HG03460 (cell line): ENCODE results near the gene RAP1B.

Experiments used
- ATAC-seq: cut with Tn5 transposase; IDR thresholded peaks from one replicate; pipeline ENCODE4 v1.9.1; 2021; ENCODE audit not compliant: unreplicated experiment

The RAP1B gene

DNA sequence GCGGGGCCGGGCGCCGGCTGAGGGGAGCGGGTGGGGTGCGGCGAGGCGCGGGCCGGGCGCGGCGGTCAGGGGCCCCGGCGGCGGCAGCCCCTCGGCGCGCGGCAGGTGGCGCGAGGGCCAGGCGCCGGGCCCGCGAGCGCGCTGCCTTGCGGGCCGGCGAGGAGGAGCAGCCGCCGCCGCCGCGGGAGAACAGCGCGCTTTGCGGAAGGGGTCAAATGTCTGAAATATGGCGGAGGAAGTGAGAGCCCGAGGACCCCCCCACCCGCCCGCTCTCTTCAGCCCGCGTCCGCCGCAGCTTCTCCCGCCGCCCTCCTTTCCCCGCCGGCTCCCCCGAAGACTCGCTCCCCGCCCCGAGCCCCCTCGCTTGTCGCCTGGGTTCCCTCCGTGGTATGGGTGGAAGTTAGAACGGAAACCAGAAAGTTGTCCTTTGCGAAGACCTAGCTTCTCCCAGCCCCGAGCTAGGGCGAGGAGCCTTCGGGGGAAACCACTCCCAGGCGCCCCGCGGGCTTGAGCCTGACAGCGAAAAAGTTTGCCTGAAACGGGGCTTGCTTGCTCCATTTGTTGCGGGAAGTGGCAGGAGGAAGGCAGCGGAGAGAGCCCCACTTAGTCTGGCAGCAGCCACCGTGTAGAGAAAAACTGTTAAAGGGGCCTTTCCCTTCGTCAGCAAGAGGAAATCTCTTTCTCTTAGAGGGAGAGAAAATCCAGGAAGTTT, 551 bp downstream of the RAP1B start:
- peak; percentile 23 for ATAC-seq

DNA sequence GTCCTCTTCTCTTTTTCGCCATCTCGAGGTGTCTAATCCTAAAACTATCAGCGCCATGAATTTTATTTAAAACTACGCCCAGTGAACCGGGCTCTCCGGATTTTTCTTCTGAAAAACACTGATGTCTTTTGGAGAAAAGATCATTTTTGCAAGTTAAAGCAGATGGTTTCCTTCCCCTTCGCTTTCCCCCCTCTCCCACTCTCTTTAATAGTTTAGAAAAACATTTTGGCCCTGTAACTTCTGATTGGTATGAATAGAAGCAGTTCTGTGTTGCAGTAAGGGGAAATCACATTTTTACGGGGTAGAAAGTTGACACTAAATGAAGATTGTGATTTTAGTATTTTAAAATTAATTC, 1.1 kb downstream of the RAP1B start:
- no peak for ATAC-seq

DNA sequence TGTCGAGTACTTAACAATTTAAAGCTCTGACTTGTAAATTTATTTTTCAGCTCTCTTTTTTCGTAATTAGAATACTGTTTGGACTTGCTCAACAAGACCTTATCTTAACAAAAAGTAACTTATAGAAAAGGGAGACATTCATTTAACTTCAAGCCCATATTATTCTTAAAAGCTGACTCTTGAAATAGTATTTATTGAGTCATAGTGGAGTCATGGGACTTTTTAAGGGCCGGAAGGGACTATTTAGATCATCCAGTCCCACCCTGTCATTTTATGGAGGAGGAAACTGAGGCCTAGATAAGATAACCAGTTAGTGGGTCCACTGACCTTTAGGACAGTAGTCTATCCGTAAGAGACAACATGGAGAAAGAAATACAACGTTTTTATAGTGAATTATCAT, 1.5 kb downstream of the RAP1B start:
- no peak for ATAC-seq

DNA sequence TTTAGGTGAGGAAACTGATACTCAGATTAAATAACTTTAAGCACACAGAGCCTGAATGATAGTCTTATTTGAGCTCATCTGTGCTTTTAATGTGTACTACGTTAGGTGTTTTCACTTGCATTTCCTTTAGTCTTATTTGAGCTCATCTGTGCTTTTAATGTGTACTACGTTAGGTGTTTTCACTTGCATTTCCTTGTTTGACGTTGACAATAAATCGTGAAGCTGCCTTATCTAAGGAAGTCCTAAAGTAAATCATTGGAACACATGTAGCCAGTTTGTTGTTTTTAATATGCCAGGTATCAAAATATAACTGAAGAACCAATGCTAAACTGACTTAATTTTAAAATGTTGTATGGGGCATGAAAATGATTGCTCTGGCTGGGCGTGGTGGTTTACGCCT, 2.0 kb downstream of the RAP1B start:
- ATAC-seq = no peak

DNA sequence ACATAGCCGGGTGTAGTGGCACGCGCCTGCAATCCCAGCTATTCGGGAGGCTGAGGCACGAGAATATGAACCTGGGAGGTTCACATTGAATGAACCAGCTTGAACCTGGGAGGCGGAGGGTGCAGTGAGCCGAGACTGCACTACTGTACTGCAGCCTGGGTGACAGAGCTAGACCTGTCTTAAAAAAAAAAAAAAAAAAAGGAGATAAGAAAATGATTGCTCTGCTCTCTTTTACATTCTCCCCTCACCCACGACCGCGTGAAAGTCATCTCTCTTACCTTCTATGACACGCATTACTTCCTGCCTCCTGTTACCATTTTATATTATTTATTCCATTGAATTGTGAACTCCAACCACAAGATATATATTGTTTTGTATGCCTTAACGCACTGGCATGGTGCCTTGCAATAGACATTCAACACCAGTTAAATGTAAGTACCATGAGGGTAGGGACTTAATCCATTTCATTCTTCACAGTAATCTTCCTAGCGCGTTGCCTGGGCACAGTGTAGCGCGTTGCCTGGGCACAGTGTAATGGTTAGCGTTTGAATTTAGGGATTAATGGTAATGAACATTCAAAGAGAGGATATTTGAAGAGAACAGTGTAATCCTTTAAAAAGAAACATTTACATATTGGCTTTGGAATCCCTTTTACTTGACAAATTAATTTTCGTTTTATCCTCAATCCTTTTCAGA, 2.7 kb downstream of the RAP1B start:
- ATAC-seq = no peak

DNA sequence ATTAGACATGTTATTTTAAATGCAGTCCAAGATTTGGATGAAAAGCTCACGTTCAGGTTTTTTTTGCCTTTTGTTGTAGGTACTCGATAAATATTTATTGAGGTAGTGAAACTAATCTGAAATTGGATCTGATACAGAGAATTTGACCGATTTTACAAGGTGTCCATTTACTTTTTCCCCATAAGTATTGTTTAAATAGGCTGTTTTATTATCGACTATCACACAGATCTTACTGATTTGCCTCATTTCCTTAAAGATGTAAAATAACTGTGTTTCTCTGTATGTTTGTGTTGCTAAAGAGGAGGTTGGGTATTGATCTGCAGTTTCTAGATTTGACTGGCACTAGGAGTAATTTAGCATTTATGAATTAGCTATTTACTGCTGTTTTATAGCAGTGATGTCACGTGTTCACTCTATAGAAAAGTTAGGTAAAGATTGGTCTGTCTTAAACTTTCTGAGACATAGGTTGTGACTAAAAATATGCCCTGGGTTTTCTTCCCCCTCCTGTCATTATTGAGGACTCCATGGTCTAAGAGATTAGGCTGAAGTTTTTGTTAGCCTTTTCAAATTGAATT, 3.5 kb downstream of the RAP1B start:
- ATAC-seq = no peak

DNA sequence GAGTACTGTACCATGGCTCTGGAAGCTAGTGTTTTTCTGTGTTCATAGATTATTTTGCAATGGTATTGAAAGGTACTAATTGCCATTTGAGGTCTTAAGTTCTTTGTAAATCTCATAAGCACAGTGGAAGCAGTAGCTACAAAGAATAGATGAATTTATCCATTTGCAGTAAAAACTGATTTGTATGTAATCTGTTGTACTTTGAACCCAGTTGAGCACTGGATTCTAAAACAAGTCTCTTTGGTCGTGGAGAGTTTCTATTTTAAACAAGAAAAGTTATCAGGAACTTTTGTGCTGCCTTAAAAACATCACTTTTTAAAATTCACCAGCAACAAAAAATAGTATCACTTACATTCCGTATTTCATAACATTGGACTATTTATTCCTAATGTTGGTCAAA, 4.1 kb downstream of the RAP1B start:
- ATAC-seq = no peak

DNA sequence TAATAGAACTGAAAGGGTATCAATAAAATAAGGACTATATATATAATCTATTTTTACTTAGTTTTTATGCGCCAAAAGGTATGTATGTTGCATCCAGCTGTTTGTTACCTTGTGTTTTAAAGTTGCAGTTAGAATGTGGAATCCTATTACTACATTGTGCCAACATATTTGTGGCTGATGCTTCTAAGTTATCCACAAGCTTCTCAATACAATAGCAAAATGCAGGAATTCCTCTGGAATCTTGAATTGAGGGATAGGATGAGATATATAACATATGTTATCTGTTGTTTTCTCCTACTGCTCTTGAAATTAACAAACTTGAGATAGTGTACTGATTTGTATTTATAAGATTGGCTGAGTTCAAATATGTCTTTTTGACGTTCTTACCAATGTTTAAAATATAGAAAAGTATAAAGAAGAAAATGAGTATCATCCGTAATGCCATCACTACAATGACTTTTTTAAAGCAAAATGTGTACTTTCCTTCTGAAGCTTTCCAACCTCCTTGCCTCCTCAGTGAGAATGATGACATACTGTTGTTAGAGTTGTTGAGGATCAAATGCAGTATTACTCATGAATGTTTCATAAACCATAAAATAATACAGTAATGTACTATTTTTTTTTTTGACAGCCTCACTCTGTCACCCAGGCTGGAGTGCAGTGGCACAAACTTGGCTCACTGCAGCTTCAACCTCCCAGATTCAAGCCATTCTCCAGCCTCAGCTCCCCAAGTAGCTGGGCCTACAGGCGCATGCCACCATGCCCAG, 6.6 kb downstream of the RAP1B start:
- no peak for ATAC-seq

DNA sequence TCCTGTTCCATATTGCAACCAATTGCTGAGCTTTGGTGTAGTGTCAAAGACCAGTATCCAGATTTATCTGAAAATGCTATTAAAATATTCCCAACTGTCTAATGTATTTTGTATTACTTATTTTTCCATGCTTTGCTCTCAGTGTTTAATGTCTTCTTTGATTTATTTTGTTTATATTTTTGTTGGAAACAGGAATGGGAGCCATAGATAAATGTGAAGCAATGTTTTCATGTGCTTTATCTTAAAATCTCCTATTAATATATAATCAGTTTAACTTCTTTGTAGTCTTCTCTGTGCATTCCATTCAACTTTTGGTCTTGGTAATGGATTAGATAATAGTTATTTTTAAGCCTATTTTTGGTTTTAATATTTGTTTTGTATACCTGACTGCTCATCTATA, 8.8 kb downstream of the RAP1B start:
- ATAC-seq = no peak

DNA sequence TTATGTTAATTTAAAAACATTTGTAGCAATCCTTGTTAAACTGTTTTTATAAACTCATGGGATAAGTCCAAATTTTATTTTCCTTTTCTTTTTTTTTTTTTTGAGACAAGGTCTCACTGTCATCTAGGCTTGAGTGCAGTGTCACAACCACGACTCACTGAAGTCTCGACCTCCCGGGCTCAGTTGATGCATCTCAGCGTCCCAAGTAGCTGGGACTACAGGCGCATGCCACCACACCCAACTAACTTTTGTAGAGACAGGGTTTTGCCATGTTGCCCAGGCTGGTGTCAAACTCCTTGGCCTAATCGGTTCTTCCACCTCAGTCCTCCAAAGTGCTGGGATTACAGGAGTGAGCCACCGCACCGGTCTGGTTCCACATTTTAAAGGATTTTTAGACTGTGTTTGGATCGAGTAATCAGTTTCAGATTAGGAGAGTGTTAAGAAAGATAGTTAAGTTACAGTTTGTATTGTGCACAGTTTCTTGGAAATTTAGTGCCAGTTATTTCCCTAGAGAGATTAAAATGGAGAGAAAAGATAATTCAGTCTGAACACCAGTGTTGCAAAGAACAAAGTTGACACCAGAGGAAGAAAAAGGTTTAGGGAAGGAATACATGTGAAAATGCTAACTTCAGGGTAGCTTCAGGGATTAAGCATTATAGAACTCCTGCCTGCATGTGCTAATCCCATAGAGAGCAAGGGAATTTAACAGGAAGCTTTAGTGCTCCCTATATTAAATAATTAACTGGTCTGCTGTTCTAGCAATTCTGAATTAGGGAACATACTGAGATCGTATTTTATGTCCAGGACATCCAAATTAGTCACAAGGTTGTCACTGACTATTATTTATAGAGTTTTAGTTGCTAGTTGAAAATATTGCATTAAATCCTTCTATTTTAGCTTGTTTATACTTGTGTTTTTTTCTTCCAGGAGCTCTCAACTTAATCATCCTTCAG, 10.1 kb downstream of the RAP1B start:
- no peak for ATAC-seq

DNA sequence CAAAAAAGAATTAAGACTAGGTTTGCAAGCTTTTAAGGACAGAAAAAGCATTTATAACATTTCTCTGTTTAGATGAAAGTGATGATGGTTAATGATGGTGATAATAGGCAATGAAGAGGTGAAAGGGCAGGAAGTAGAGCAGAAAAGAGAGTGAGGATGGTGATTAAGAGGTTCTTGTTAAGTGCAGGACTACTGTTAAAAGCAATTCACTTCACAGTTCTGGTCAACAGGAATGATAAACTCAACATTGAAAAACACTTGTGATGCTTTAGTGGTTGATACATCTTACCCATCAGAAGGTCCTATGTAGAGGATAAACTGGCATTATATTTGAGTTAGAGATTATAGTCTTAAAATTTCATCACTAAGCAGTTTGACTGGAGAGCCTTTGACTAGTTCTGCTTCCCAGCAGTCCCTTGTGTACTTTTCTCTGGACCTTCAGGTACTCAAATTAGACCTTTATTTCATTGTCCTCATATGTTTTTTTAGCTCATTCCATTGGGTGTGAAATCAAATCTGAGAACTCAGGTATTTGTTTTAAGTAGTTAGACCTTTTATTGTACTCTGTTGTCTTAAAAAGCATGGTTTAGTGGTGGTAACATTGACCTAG, 10.9 kb downstream of the RAP1B start:
- ATAC-seq = no peak

DNA sequence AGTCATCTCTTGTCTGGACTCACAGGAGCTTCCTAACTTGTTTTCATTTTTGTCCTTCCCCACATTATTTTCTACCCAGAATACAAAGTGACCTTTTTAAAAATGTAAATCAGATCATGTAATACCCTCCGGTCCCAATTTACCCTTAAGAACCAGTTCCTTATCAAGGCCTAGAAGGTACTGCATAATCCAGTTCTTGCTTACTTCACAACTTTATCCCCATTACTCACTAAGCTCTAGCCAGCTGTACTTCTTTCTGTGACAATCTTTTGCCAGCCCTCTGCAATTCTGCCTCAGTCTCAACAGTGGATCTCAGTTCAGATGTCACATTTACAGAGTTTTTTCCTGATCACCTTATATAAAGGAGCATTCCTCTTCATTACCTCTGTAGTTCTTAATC, 11.6 kb downstream of the RAP1B start:
- no peak for ATAC-seq

DNA sequence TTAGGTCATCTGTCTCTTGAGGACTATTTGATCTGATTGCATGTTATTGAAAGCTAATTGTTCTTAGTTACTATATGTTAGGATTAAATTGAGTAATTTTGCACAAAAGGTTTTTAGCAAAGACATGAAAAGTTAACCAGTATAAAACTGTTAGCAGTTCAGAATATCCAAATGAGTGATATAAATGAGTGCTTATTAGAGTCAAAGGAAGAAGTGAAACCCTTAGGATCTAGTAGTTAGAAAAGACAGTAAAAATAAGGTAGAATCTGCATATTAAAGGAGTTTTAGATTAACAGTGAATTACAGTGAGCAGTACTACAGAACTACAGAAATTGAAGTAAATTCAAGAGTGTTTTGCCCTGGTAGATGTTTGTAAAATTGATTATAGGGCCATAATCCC, 12.4 kb downstream of the RAP1B start:
- ATAC-seq = no peak

DNA sequence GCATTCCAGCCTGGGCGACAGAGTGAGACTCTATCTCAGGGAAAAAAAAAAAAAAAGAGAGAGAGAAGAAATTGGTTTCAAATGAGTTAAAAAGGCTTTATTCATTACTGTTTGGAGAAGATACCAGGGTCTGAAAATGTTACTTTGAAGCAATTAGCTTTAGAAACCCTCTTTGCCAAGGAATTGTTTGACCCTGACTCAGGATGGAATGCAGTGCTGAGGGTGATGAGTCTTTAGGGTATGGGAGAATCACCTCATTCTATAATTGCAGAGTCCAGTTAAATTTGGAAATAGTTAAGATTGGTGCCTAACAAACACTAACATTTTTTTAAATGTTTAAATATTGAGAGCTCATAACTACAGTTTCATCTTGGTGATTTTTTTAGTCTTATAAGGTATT, 13.3 kb downstream of the RAP1B start:
- ATAC-seq = no peak

DNA sequence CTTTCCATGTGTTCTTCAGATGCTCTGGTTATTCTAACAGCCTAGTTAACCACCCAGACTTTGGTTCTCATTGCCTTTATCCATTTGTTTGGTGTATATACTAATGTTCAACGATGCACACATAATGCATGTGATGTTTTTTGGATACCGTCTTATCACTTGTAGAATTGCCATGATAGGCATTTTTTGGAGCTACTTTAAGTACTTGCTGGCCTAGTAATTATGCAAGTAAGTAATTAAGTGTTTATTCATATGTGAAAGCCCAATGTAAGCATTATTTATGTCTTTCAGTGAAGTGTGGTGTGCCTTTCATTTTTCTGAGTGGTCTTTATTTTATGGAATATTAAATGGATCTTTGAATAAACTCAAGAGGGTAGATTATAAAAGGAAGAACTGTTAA, 14.2 kb downstream of the RAP1B start:
- ATAC-seq = no peak

DNA sequence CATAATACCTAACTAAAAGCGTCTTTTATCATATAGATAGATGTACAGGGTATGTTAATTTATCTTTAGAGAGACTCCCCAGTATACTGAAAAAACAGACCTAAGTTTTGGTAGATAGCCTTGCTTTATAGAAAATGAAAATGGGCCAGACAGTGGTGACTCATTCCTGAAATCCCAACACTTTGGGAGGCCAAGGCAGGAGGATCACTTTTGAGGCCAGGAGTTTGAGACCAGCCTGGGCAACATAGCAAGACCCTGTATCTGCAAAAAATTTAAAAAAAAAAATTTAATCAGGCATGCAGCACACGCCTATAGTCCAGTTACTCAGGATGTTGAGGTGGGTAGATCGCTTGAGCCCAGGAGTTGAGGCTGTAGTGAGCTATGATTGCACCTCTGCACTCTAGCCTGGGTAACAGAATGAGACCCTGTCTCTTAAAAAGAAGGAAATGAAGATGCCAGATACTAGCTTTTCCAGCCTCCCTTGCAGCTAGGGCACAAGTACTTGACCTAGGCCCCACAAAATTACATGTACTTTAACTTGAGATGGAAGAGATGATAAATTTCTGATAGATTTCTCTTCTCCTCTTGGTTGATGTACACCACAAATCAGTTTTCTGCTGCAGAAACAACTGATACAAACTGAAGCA, 17.1 kb downstream of the RAP1B start:
- ATAC-seq = no peak

DNA sequence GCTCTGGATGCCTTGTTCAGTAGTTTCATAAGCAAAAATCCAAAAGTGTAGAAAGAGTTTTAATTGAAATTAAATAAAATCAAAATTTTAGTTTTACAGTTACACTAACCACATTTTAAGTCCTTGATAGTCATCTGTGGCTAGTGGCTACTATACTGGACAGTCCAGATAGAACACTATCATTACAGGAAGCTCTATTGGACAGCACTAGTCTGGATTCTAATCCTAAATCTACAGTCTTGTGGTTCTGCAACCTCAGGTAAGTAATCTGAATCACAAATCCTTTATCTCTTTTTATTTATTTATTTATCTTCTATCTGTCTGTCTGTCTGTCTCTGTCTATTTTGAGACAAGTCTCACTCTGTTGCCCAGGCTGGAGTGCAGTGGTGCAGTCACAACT, 18.0 kb downstream of the RAP1B start:
- no peak for ATAC-seq

DNA sequence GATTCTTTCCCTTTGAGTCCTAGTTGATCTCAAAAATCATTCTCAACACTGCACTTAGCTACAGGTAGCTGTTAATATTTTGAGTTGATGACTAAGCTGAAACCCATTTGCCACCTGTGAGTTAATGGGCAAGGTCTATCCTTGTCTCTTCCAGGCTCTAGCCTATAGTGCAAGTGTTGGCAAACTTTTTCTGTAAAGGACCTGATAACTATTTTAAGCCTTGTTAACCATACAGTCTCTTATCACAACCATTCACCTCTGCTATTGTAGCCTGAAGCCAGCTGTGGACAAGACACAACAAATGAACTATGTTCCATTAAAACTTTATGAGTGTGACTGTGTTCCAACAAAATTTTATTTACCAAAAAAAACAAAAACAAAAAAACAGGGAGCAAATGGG, 19.4 kb downstream of the RAP1B start:
- ATAC-seq = no peak

DNA sequence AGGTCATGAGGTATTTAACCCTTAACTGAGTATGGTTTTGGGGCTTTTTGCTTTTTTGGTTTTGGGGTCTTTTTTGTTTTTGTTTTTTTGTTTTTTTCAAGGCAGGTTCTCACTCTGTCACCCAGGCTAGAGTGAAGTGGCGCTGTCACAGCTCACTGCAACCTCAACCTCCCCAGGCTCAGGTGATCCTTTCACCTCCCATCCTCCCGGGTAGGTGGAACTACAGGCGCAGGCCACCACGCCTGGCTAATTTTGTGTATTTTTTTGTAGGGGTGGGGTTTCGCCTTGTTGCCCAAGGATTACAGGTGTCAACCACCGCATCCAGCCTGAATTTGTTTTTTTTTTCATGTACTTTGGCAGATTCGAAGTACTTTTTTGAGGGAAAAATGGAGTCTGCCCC, 19.9 kb downstream of the RAP1B start:
- no peak for ATAC-seq

DNA sequence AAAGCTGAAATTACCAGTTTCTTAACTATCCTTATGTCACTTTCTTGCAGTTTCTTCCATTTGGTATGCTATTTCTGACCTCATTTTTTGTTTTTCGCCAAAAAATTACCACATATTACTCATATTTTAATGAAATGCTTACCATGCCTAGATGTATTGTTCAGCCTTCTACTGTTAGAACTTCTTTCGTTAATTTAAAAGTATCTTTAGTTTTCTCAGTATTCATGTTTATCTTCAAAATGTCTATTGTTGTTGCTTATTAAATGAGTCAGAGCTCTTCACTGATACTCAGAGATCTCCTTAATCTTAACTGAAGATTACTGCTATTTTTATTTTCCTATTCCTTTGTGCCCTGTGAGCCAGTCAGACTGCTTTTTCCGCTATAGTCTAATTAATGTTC, 20.5 kb downstream of the RAP1B start:
- ATAC-seq = no peak
